Testis (tissue), 2 donors: ENCODE results near the gene KLHL2.
"Not testable (repeated sequence)": the region's sequence is repeated elsewhere in the genome, so short reads cannot be mapped to it uniquely, and the experiment has no call there.

ENCODE experiments used
- POLR2A ChIP-seq: fragments of 450-650 bp; IDR thresholded peaks from one replicate; pipeline ENCODE4 v1.6.1; 2017; ENCODE audit warnings: antibody characterized with exemption, mild to moderate bottlenecking, moderate library complexity
- TF ChIP-seq, protein P1 (sequence below), 3 experiments: fragments of 450-650 bp in 2 of 3; fragments of 200-600 bp in 1 of 3; sonication (generic) in 1 of 3; IDR thresholded peaks; one replicate each; pipeline ENCODE4 v1.5.1; 2016 to 2019; ENCODE audit warnings: antibody characterized with exemption in 3 of 3, mild to moderate bottlenecking in 2 of 3, moderate library complexity in 1 of 3

DNA sequence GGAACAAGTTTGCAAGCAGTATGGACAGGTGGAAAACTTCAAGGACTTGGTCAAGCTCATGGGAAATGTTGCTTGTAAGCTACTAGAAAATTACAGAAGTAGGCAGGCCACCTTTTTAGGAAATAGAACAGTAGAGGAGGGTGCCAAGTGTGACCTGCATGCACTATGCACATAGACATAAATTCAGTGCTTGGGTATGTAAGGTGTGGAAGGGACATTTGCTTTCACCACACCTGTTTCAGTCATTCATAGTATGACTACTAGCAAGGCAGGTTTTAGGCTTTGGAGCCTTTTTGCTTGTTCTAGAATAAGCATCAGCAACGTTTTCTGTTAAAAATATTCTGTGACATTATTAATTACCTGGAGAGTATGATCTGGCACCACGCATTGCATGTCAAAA, 20.0 kb downstream of the KLHL2 start:
- TF ChIP-seq, protein P1, sequence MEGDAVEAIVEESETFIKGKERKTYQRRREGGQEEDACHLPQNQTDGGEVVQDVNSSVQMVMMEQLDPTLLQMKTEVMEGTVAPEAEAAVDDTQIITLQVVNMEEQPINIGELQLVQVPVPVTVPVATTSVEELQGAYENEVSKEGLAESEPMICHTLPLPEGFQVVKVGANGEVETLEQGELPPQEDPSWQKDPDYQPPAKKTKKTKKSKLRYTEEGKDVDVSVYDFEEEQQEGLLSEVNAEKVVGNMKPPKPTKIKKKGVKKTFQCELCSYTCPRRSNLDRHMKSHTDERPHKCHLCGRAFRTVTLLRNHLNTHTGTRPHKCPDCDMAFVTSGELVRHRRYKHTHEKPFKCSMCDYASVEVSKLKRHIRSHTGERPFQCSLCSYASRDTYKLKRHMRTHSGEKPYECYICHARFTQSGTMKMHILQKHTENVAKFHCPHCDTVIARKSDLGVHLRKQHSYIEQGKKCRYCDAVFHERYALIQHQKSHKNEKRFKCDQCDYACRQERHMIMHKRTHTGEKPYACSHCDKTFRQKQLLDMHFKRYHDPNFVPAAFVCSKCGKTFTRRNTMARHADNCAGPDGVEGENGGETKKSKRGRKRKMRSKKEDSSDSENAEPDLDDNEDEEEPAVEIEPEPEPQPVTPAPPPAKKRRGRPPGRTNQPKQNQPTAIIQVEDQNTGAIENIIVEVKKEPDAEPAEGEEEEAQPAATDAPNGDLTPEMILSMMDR (IDR thresholded peaks at IDR 0.05) = not testable (repeated sequence)
- TF ChIP-seq POLR2A = not testable (repeated sequence)
